Smooth muscle cell (in vitro differentiated cells): ENCODE results near the gene NDUFAF2. TPM values are rescaled to one million over a fixed set of nuclear protein-coding genes. Genes with fewer than 3 reads are reported as not detected.

Experiments
- DNase-seq: peaks from one replicate; lab custom pipeline; 2025; ENCODE audit not compliant: unreplicated experiment; lab: John Stamatoyannopoulos, UW
- H2AFZ ChIP-seq: fragments of 200-600 bp; sonication (generic); 2 replicates; pipeline ENCODE4 v1.6.0; 2016; ENCODE audit warnings: antibody characterized with exemption, low read depth, mild to moderate bottlenecking
- H3F3A ChIP-seq: fragments of 200-600 bp; sonication (generic); 2 replicates; pipeline ENCODE4 v1.6.0; 2017; ENCODE audit warnings: antibody characterized with exemption, low read depth
- H3K27ac ChIP-seq: fragments of 200-600 bp; sonication (generic); 2 replicates; pipeline ENCODE4 v1.5.1; 2016; ENCODE audit warnings: low read depth, mild to moderate bottlenecking
- H3K27me3 ChIP-seq: fragments of 200-600 bp; sonication (generic); 2 replicates; pipeline ENCODE4 v1.6.1; 2016; ENCODE audit warnings: low read depth, mild to moderate bottlenecking
- H3K36me3 ChIP-seq: fragments of 200-600 bp; sonication (generic); 2 replicates; pipeline ENCODE4 v1.5.1; 2016; ENCODE audit warnings: low read depth
- H3K4me1 ChIP-seq: fragments of 200-600 bp; sonication (generic); 2 replicates; pipeline ENCODE4 v1.5.1; 2016; ENCODE audit warnings: low read depth
- H3K4me2 ChIP-seq: fragments of 200-600 bp; sonication (generic); 2 replicates; pipeline ENCODE4 v1.6.0; 2016; ENCODE audit warnings: mild to moderate bottlenecking
- H3K4me3 ChIP-seq: fragments of 200-600 bp; sonication (generic); 2 replicates; pipeline ENCODE4 v1.5.1; 2016; ENCODE audit warnings: mild to moderate bottlenecking
- H3K79me2 ChIP-seq: fragments of 200-600 bp; sonication (generic); 2 replicates; pipeline ENCODE4 v1.6.0; 2016; ENCODE audit warnings: low read depth, mild to moderate bottlenecking
- H3K9ac ChIP-seq: fragments of 200-600 bp; sonication (generic); 2 replicates; pipeline ENCODE4 v1.6.0; 2016; ENCODE audit warnings: low read depth
- H3K9me3 ChIP-seq: fragments of 200-600 bp; sonication (generic); replicated peaks from 2 replicates; pipeline ENCODE4 v1.5.1; 2016; ENCODE audit warnings: low read depth
- H4K20me1 ChIP-seq: fragments of 200-600 bp; sonication (generic); 2 replicates; pipeline ENCODE4 v1.6.0; 2016; ENCODE audit warnings: low read depth
- CTCF ChIP-seq: fragments of 200-600 bp; sonication (generic); IDR thresholded peaks from 2 replicates; pipeline ENCODE4 v1.5.1; 2017; ENCODE audit warnings: borderline replicate concordance, mild to moderate bottlenecking, antibody characterized with exemption; ENCODE audit not compliant: insufficient read depth, poor library complexity, severe bottlenecking
- WGBS: methylation state at CpG from one replicate; pipeline ENCODE4 v1.1.7; 2016; ENCODE audit warnings: low lambda C conversion rate; 5-methylcytosine and 5-hydroxymethylcytosine counted together
- polyA plus RNA-seq: library from polyadenylated mRNA; unstranded; fragments of >200 nt; fragmentation: Nextera tagmentation; extraction: Ambion mirVana; gene quantifications from 2 replicates; pipeline ENCODE4 v1.2.1, GENCODE V29; 2016
- total RNA-seq: library from RNA; depleted of rRNA; stranded (reverse); fragments of >200 nt; gene quantifications from 2 replicates; pipeline ENCODE4 v1.2.3, GENCODE V29; 2014

NDUFAF2 gene
- total and polyA plus RNA-seq, 2 experiments from 2014 or later: 39.1 to 71.2 TPM

GRCh38 chr5:61176631-61177030 lies 231.6 kb downstream of the NDUFAF2 start:
- Histone ChIP-seq H4K20me1 (no peaks in the 10 kb centered on the region), H3K36me3 (no peaks in the 10 kb centered on the region), H3K27ac (no peak overlapping the region), H3K4me3 (no peak overlapping the region), H3F3A (no peaks in the 10 kb centered on the region), H2AFZ (no peak overlapping the region), H3K4me2 (no peak overlapping the region), H3K27me3 (no peaks in the 10 kb centered on the region), H3K9me3 (no peaks in the 10 kb centered on the region), H3K4me1 (no peaks in the 10 kb centered on the region), H3K9ac (no peak overlapping the region), H3K79me2 (no peaks in the 10 kb centered on the region)
- TF ChIP-seq CTCF: no peak
- DNase-seq: no peak
- WGBS: 87% methylated on average over 3 of the region's 3 CpGs

- no peaks in the 10 kb centered on the region for H3K27me3 ChIP-seq
- no peak overlapping the region for H2AFZ ChIP-seq
- no peaks in the 10 kb centered on the region for H3K4me1 ChIP-seq
- no peak overlapping the region for H3K4me3 ChIP-seq
- no peak overlapping the region for H3K9ac ChIP-seq
- no peak for DNase-seq
- no peaks in the 10 kb centered on the region for H3F3A ChIP-seq
- H4K20me1 ChIP-seq: no peaks in the 10 kb centered on the region
- no peak for TF ChIP-seq CTCF
- H3K4me2 ChIP-seq: no peak overlapping the region
- H3K79me2 ChIP-seq: no peaks in the 10 kb centered on the region
- WGBS: 92% methylated on average over 3 of the region's 3 CpGs
- no peaks in the 10 kb centered on the region for H3K9me3 ChIP-seq
- H3K36me3 ChIP-seq: no peaks in the 10 kb centered on the region
- no peak overlapping the region for H3K27ac ChIP-seq
These were observed 232.1 kb downstream of the NDUFAF2 start for GRCh38 chr5:61177070-61177469.

GRCh38 chr5:61177716-61178115 lies 232.7 kb downstream of the NDUFAF2 start:
- WGBS: 82% methylated on average over 7 of the region's 7 CpGs
- no peak overlapping the region for H3K27ac ChIP-seq
- H3K79me2 ChIP-seq: no peaks in the 10 kb centered on the region
- no peak overlapping the region for H3K4me2 ChIP-seq
- no peaks in the 10 kb centered on the region for H3F3A ChIP-seq
- H3K4me1 ChIP-seq: no peaks in the 10 kb centered on the region
- H3K4me3 ChIP-seq: no peak overlapping the region
- no peak overlapping the region for H3K9ac ChIP-seq
- no peaks in the 10 kb centered on the region for H3K36me3 ChIP-seq
- DNase-seq: no peak
- no peaks in the 10 kb centered on the region for H3K9me3 ChIP-seq
- no peak for TF ChIP-seq CTCF
- no peaks in the 10 kb centered on the region for H4K20me1 ChIP-seq
- no peak overlapping the region for H2AFZ ChIP-seq
- no peaks in the 10 kb centered on the region for H3K27me3 ChIP-seq

- Histone ChIP-seq H3K9me3 (no peaks in the 10 kb centered on the region), H3K4me1 (no peaks in the 10 kb centered on the region), H4K20me1 (no peaks in the 10 kb centered on the region), H3K4me3 (no peak overlapping the region), H3K4me2 (no peak overlapping the region), H3K36me3 (no peaks in the 10 kb centered on the region), H3K27ac (no peak overlapping the region), H2AFZ (no peak overlapping the region), H3F3A (no peaks in the 10 kb centered on the region), H3K79me2 (no peaks in the 10 kb centered on the region), H3K9ac (no peak overlapping the region), H3K27me3 (no peaks in the 10 kb centered on the region)
- no peak for TF ChIP-seq CTCF
- 94% methylated on average over 4 of the region's 4 CpGs for WGBS
- DNase-seq: no peak
These were observed 233.7 kb downstream of the NDUFAF2 start for GRCh38 chr5:61178702-61179101.
